ENCODE results near the gene CLECL1. TPM values are rescaled to one million over a fixed set of nuclear protein-coding genes. Genes with fewer than 3 reads are reported as not detected.

The CLECL1 gene
- total RNA-seq, 1 experiment from 2014 or later, result not detected

GRCh38 chr12:9710584-9711375 lies 22.1 kb downstream of the CLECL1 start:
- no peak overlapping the region for H2AFZ ChIP-seq (ENCODE audit: low read depth, low read length, poor library complexity, severe bottlenecking)
- ATAC-seq (no peak), DNase-seq (ENCODE audit: low read depth, low spot score) (no peak)
- H3K36me3 ChIP-seq (ENCODE audit: control insufficient read depth in 1 of 2, insufficient read depth in 2 of 2, low read length in 2 of 2), result no peaks in the 10 kb centered on the region
- no peaks in the 10 kb centered on the region for H3K9me2 ChIP-seq (ENCODE audit: insufficient read depth)
- no peak overlapping the region for H3K4me3 ChIP-seq (replicated peaks in 1 of 2; ENCODE audit: low read depth in 1 of 2, low read length in 2 of 2)
- ChIA-PET POLR2A (no interaction called here), RAD21 (ENCODE audit: low non-redundant PET in 1 of 2, low total read pairs in 2 of 2, uncharacterized antibody in 2 of 2, unreplicated experiment in 2 of 2) (no interaction called here), CTCF (interaction anchor here (0.8 to 0.9 kb wide), 2 partner anchors 14 to 32 kb away, joined by 3 read pairs; no protein-coding TSS in a partner anchor)
- no TSS peak for BruUV-seq (replicated peaks)
- no peak for TF ChIP-seq POLR2A (IDR thresholded peaks at IDR 0.05; ENCODE audit: borderline replicate concordance, extremely low read depth, insufficient read depth, insufficient read length)
- TF ChIP-seq TCF7L2 (IDR thresholded peaks at IDR 0.05; ENCODE audit: borderline replicate concordance, extremely low read depth, insufficient read depth, insufficient read length), result no peak
- no peak for TF ChIP-seq RAD21 (IDR thresholded peaks at IDR 0.05; ENCODE audit: low read depth)
- no peak for TF ChIP-seq CBX3 (IDR thresholded peaks at IDR 0.05; ENCODE audit: low read depth)
- no peak for TF ChIP-seq ZNF274 (IDR thresholded peaks at IDR 0.05; ENCODE audit: low read depth, low read length)
- no peak for TF ChIP-seq CTCF (IDR thresholded peaks at IDR 0.05 in 2 of 3, conservative IDR thresholded peaks at IDR 0.05 in 1 of 3; ENCODE audit: borderline replicate concordance in 1 of 3, insufficient read depth in 1 of 3, low read depth in 2 of 3, low read length in 2 of 3)
- intact Hi-C loops (cut with micrococcal nuclease), result no loop called here
- H3K4me2 ChIP-seq (ENCODE audit: low read length), result no peak overlapping the region
- H3K79me2 ChIP-seq (ENCODE audit: insufficient read depth, low read length), result no peaks in the 10 kb centered on the region
- H3K27ac ChIP-seq (ENCODE audit: low read depth, low read length), result no peak overlapping the region
- H3K27me3 ChIP-seq (ENCODE audit: insufficient read depth, low read length), result no peaks in the 10 kb centered on the region
- no peaks in the 10 kb centered on the region for H3K4me1 ChIP-seq (ENCODE audit: control insufficient read depth in 1 of 2, insufficient read depth in 2 of 2, low read length in 2 of 2)
- no peak overlapping the region for H3K9ac ChIP-seq (ENCODE audit: low read length)
- H4K20me1 ChIP-seq (ENCODE audit: insufficient read depth), result no peaks in the 10 kb centered on the region
- H3K9me3 ChIP-seq (ENCODE audit: control insufficient read depth in 1 of 2, insufficient read depth in 1 of 2, low read depth in 1 of 2, low read length in 2 of 2), result no peaks in the 10 kb centered on the region

All from HCT116 (cell line).